ENCODE results near the gene NDC1.
A peak's percentile ranks its signal among the peaks of the same experiment; 100 is the strongest.

The NDC1 gene

DNA sequence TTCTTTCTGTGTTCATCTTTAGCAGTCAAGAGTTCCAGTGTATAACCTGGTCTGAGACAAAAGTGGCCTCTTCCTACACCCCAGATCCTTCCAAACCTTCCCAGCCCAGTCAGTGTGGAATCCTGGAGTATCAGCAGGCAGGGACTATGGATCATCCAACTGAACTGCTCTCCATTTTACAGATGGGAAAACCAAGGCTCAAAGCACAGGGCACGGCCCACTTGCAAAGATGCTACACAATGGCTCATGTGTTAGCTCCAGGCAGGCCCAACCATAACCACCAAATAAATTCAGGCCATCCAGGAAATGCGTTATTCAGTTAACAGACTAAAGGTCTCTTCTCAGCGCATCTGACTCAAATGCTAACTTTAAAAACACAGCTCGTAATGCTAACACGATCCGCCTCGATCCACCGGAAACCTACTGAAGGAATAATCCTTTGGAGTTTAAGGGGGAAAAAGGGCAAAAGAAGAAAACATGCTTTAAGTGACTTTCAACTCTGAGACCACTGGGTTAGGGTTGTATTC, 106.3 kb downstream of the NDC1 start:
- no peak for ATAC-seq
- no peak for DNase-seq

DNA sequence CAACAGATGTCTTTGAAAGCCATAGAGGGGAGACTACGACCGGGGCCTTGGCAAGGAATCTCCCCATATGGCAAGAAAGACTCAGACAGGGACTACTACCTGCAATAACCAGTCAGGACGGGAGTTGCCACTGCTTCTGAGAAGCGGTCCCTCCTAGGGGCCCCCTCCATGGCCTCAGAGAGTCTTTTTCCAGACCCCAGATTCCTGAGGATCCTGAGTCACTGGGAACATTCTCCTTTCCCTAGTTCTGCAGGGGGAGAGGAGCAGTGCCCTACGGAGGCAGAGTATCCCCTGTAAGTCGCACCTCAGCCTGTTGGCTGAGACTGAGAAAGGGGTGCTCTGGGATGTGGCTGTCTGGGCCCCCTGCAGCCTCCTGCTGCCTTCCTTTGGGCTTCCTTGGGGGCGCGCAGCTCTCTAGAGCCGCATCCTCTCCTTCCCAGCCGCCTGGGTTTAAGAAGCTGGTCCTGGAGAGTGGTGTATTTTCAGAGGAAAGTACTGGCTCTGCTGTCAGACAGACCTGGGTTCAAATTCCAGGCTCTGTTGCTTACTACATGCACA, 107.0 kb downstream of the NDC1 start:
- no peak for ATAC-seq
- DNase-seq: no peak

DNA sequence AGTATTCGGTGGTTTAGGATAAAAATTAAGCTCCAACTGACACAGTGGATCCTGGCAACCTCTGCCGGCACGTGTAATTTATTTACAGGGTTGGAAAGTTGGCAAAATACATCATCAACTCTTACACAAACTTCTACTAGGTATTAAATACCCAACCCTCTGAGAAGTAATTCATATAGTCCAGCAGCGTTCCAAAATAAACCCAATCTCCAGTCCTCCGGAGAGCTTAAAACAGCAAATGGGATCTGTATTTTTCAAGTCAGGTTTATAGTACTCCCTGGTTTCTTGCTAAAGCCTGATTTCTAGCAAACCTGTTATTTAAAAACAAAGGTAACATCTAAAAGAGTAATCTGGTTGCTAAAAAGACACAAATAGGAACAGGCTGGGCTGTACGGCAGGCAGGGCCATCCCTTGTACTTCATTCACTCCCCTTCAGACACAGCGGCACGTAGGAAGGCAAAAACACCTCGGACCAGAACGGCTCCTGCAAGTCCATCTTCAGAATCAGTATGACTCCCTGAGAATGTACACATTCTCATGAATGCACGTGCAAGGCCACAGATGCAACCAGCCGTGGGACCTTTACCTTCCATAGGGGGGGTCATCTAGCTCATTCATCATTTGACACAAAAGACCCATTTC, 107.8 kb downstream of the NDC1 start:
- ATAC-seq (no peak), DNase-seq (no peak)

DNA sequence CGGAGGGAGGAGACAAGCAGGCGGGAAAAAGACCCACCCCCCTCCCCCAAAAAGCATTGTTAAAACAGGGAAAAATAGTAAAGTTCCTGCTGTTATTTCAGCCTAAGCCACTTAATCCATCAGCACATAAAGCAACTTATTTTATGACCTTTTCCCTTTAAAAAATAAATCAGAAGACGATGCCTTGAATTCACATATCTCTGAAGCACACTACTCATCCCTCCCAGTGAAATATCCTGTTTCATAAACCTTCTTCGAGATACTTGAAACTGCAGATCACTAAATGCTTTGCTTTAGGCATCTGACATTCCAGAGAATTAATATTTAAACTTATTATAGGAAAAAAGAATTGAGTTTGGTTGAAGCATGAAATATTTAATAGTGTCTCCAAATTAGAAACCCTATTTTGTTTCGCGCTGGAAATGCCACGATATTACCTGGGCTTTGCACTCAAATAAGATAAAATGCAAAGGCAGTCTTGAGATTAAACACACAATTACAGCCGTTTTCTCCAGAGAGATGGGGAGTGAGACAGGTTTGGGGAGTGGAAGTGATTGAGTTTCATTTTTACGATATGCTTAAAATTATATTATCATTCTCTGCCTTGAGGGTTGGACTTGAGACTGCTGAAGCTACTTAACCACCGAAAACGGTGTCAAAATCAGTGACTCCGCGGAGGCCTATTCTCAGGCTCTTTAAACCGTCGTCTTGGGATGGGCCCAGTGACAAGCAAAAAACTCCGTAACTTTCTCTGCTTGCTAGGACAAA, 108.5 kb downstream of the NDC1 start:
- ATAC-seq (no peak), DNase-seq (no peak)

DNA sequence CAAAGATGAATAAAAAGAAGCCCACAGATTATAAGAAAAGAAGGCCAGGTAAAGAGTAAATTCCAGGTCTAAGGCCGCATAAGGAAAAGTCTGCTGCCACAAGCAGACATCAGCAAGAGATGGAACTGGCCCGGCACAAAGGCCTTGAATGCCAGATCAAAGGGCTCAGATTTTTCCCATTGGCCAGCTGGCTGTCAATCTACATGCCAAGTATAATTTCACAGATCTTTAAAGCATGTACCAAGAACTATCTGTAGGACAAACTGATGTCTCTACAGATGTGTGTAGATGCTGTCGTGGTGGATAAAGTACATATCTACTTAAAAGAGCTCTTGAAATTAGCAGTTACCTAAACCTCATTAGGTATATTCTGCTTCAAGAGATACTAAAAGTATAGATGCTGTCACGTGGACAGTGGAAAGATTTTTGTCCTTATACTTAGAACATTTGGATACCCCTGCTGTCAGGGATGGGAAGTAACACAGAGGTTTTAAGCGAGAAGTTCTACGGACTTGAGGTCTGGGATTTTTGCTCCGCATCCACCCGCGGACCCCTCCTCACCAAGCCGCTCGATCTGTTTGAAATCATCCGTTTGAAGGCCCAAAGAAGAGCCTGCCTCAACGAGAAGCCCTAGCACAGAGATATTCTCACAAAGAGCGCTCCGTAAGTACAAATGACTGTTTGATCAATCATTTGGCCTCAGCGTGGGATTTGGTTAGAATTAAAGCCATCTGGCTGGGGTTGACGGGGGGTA, 109.2 kb downstream of the NDC1 start:
- no peak for ATAC-seq
- no peak for DNase-seq

DNA sequence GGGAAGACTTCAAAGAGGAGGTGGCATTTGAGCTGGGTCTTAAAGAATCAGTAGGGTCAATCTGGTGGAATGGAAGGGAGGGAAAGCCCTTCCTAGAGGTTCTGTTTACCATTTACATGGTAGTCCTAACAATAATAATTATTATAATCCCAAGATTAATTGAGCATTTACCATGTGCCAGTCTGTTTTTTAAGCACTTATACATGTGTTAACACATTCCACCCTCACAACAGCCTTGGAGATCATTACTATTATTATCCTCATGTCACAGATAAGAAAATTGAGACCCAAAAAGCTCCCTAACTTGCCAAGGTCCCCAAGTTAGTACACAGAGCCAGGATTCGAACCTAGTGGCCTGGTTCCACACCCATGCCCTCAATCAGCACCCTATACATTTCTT, 109.9 kb downstream of the NDC1 start:
- DNase-seq (no peak), ATAC-seq (no peak)

DNA sequence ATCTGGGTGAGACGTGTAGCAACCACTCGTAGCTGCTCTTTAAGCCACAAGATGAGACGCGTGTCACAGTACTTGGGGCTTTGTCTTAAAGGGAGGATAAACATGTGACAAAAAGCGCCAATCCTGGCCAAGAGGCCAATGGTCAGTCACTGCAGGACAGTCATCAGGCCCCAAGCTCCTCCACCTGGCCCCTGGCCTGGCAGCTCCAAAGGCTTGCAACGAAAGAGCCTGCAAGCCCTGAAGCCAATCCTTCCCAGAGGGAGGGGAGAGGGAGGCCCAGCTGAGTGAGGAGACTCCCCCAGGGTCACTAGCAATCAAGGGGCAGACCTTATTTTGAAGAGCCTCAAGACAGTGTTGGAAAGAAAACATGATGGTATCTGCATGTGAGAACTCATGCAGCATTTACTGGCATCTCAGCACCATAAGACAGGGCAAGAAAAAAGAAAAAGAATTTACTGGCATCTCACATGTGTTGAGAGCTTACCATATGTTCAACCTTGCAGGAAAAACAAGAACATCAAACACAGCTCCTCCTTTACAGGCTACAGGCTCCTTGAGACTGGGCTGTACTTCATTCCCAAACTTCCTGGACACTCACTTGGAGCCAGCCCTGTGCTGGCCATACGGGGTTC, 110.5 kb downstream of the NDC1 start:
- ATAC-seq: no peak
- DNase-seq: no peak

DNA sequence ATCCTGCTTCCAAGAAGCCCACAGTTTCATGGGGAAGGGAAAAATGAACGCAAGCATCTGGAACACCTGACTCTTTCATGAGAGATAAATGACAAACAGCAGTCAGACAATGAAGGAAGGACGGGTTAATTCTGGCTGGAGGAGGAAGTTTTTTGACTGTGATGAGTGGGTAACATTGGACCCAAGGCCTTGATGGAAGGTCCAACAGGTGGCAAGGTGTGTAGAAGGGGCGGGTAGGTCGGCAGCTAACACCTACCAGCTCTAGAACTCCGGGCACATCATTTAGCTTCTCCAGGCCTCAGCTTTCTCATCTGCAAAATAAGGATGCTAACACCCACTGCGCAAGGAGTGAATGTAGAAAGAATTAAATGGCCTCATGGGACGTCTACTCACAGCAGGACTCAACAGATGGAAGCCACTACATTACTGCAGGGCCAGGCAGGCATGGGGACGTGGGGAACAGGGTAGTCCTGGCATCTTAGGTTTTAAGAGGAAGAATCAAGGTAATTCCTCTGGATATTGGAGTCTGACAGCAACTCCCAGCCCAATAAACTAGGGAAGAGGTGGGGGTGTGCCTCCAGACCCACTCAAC, 112.0 kb downstream of the NDC1 start:
- no peak for ATAC-seq
- no peak for DNase-seq

DNA sequence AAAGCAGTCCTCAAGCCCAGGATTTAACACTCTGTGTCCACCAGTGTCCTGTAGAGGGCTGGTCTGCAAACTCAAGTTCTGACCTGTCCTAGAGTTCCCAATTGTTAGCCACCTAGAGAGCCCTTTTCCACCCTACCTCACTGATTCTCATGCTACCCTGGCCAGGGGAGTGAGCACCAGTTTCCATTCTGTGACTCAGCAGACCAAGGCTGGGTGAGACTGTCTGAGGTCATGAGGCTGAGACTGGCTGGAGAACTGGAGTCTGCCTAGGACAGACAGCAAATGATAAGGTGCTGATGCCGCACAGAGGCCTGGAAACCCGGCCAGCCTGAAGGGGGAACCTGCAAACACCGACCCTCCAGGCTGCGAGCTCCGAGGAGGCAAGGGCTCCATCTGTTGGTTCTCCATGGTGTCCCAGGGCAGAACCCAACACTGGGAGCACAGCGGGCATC, 112.8 kb downstream of the NDC1 start:
- DNase-seq: no peak
- ATAC-seq: peak; percentile 66

DNA sequence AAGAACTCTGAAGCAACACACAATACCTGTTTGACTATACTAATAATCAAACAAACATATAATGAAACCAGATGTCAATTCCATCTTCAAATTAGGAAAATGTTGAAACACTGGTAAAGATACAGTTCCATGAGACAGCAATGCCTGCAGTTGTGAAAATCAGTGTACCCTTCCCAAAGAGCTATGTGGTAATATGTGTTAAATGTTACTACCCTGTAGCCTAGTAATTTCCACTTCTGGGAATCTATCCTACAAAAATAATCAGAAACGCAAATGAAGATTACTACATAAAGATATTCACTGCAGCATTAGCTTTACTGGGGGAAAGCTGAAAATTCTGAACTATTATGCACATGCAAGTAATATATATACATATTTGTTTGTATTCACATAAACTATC, 116.1 kb downstream of the NDC1 start:
- ATAC-seq (no peak), DNase-seq (no peak)

DNA sequence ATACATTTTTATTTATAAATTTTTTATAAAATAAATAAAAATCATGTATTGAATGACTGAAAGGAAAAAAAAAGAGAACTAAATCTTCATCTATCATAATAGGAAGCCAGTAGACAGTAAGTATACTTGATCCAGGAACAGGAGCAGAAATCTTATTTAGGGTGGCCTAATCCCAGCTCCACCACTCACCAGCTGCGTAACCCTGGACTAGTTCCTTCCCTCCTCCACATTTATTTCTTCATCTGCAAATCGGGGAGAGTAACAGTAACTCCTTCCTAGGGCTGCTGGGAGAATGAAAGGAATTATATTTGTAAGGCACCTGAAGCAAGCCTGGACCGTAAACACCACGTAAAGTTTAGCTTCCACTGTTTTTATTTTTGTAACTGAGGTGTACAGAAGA, 117.0 kb downstream of the NDC1 start:
- ATAC-seq: no peak

DNA sequence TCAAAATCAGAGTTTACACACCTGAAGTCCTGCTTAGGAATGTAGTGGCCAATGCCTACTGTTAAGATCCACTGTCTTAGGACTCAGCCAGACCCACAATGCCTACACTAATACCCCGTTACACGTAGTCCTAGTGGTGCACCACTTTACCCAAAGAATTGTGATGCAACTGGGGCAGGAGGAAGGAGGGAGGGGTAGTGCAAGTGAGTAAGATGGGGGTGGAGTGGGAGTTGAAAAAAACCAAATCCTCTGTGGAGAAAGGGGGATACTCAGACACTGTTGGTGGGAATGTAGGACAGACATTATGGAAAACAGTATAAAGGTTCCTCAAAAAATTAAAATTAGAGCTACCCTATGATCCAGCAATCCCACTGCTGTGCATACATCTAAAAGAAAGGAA, 118.6 kb downstream of the NDC1 start:
- no peak for DNase-seq

More for the DNA sequence above, 117.0 kb downstream of the NDC1 start:
- DNase-seq: no peak

DNA sequence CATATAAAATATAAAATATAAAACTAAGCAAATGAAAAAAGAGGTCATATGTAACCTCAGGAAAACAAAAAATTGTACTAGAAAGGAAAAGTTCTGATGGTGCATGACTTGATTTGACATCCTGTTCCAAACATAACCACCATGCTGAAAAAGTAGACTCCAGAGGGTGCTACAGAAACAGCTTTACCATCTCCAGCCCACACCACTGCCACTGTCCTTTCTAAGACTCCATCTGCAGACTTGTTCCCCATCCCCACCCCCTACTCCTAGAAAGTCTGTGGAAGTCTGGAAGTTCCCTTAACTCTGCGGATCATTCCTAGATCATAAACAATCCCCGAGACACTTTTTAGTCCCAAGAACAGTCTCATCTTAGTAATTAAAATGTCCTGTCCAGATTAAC, 119.7 kb downstream of the NDC1 start:
- ATAC-seq: no peak
- no peak for DNase-seq

More for the DNA sequence above, 118.6 kb downstream of the NDC1 start:
- no peak for ATAC-seq

DNA sequence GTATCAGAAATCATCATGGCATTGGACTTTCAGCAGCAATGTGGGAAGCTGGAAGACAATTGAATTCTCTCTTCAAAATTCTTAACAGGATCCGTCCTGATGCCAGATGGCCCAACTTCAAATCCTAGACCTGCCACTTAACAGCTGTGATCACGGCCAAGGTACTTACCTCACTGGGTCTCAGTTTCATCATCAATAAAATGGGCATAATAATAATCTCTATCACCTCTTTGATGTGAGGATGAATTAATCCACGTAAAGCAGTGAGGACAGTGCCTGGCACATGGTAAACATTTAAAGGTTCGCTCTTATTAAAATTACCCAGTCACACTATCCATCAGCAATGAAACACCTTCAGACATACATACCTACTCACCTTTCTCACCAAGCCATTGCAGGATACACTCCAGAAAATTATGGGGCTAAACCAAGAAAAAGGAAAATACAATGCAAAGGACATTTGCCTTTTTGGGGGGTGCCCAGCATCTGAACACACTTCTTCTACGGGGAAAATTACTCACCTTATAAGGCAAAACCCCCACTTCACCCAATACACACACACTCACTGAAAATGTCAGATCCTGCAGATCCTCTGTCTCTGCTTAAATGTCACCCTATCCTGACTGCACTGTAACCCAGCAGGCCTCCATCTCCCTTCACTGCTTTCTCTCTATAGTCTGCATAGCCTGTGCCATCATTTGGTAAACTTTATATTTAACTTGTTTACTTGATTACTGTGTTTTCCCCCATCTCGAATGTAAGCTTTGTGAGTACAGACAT, 120.9 kb downstream of the NDC1 start:
- ATAC-seq: peak; percentile 70
- DNase-seq: no peak

DNA sequence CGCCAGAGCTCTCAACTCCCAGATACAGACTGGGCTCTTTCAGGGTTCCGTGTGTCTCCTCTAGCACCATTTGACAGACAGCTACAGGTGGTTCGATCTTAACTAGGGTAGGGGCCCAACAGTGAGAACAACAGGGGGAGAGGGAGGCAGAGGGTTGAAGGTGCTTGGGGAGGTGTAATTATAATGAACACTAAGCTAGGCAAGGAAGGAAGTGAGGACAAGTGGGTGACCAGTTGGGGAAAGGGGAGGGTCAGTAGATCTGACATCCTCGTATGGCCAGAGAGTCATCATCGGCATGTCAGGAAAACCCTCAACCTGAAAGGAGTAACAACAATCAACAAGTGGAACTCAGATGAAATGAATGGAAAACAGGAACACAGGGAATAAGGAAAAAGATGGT, 121.9 kb downstream of the NDC1 start:
- DNase-seq (no peak), ATAC-seq (no peak)

DNA sequence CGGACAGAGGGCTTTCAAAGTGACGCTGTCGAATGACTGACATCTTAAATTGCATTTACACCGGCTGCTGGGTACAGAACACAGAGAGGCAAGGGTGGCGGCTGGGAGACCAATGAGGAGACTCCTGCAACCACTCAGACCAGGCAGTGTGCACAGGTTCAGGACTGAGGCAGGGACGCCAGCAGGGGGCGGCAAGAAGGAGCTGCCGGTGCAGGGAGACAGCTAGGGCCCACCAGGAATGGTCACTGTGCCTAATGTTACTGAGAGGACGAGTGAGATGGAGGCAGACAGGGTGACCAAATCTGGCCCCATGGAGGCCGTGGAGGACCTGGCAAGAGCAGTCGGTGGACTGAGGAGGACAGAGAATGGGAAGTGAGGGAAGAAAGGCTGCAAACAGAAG, 122.6 kb downstream of the NDC1 start:
- DNase-seq: peak; percentile 32
- ATAC-seq: peak; percentile 50

All from stimulated activated naive CD8-positive, alpha-beta T cell treated with anti-CD3 and anti-CD28 coated beads, Interleukin-15, Interleukin-2, amounts not matched to agents 100 U/mL and 50 U/mL, for 24 hours (primary cell).